Caco-2 (cell line): ENCODE data around the gene VNN1. TPM values are rescaled to one million over a fixed set of nuclear protein-coding genes. Genes with fewer than 3 reads are reported as not detected.

Source experiments
- BruUV-seq: library from RNA; stranded (reverse); fragments of 400-500 nt; replicated peaks from 2 replicates; lab custom pipeline; 2021; lab: Mats Ljungman, UMichigan
- CTCF ChIA-PET: fragments of 300-600 bp; sonication (Branson Sonifier 250); formaldehyde crosslinking; loops from one replicate; lab custom pipeline; 2022; ENCODE audit warnings: antibody characterized with exemption; lab: Charles Lee
- POLR2A ChIA-PET: fragments of 300-600 bp; sonication (Branson Sonifier 250); formaldehyde crosslinking; loops from one replicate; lab custom pipeline; 2022; ENCODE audit warnings: antibody characterized with exemption; lab: Charles Lee
- DNase-seq, 2 experiments: peaks; one replicate each; pipeline versions ENCODE4 v3.0.0 to v3.0.0-alpha.2; 2020 to 2022
- H3K27me3 ChIP-seq: replicated peaks from 2 replicates; pipeline ENCODE4 v1.6.0; 2011; ENCODE audit warnings: low read length; ENCODE audit not compliant: control insufficient read depth, insufficient read depth
- H3K36me3 ChIP-seq: 2 replicates; pipeline ENCODE4 v1.5.1; 2011; ENCODE audit warnings: low read length; ENCODE audit not compliant: control insufficient read depth, insufficient read depth
- H3K4me1 ChIP-seq: fragments of 250-450 bp; sonication (Bioruptor Pico); 2 replicates; pipeline ENCODE4 v1.5.1; 2020; ENCODE audit warnings: mild to moderate bottlenecking
- H3K4me3 ChIP-seq: 2 replicates; pipeline ENCODE4 v1.5.1; 2011; ENCODE audit warnings: low read depth, mild to moderate bottlenecking, control low read depth, low read length
- H3K9me3 ChIP-seq: fragments of 250-450 bp; sonication (Bioruptor Pico); 2 replicates; pipeline ENCODE4 v1.5.1; 2020; ENCODE audit warnings: mild to moderate bottlenecking, moderate library complexity
- H3K27ac Mint-ChIP-seq: one replicate; pipeline ENCODE4 v1.8.0; 2022; ENCODE audit warnings: mixed read lengths; ENCODE audit not compliant: unreplicated experiment
- H3K27me3 Mint-ChIP-seq: one replicate; pipeline ENCODE4 v1.8.0; 2022; ENCODE audit warnings: mixed read lengths; ENCODE audit not compliant: insufficient read depth, unreplicated experiment
- H3K36me3 Mint-ChIP-seq: one replicate; pipeline ENCODE4 v1.8.0; 2022; ENCODE audit warnings: mild to moderate bottlenecking, mixed read lengths; ENCODE audit not compliant: insufficient read depth, unreplicated experiment
- H3K4me1 Mint-ChIP-seq: one replicate; pipeline ENCODE4 v1.8.0; 2022; ENCODE audit warnings: low read depth, mixed read lengths; ENCODE audit not compliant: unreplicated experiment
- H3K4me3 Mint-ChIP-seq: one replicate; pipeline ENCODE4 v1.8.0; 2022; ENCODE audit warnings: mild to moderate bottlenecking, moderate library complexity, mixed read lengths; ENCODE audit not compliant: unreplicated experiment
- H3K9me3 Mint-ChIP-seq: one replicate; pipeline ENCODE4 v1.8.0; 2022; ENCODE audit warnings: mixed read lengths; ENCODE audit not compliant: unreplicated experiment
- intact Hi-C: fragments of 100-400 bp; cut with micrococcal nuclease; formaldehyde crosslinking; loops from one replicate; pipeline ENCODE4 v1.10.0; 2022; ENCODE audit not compliant: unreplicated experiment
- total RNA-seq: library from RNA; stranded (reverse); gene quantifications from 2 replicates; pipeline ENCODE4 v1.2.3, GENCODE V29; 2022
- TF ChIP-seq, protein P1 (sequence below), 2 experiments: fragments of 200-600 bp in 1 of 2; IDR thresholded peaks; 1 replicate in 1 of 2; 2 replicates in 1 of 2; pipeline versions ENCODE4 v1.5.1 to v1.8.0; 2011 to 2022; ENCODE audit warnings: antibody characterized with exemption in 1 of 2, control low read depth in 1 of 2, inconsistent platforms in 1 of 2, low read depth in 1 of 2, low read length in 1 of 2, mild to moderate bottlenecking in 1 of 2, moderate library complexity in 1 of 2; ENCODE audit not compliant: insufficient read depth in 1 of 2, severe bottlenecking in 1 of 2, unreplicated experiment in 1 of 2

The VNN1 gene
- total RNA-seq, 1 experiment from 2014 or later: not detected

DNA sequence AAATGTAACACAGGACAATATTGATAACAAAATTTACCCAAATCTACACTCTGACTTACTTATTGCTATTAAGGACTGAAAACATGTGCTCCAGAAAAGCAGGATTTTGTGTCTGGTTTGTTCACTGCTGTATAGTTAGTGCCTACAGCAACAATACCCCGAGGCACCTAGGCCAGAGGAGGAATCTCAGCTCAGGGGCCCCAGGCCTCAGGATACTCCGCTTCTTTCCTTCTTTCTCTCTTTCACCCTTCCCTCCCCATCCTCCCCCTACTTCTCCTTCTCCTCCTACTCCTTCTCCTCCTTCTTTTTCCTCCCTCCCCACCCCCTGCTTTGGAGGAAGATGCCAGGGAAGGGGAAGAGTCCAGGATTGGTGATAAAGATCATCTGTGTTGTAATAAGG is 44.8 kb upstream of the VNN1 start:
- Mint-ChIP-seq H3K36me3 (no peaks in the 10 kb centered on the region), H3K27ac (no peak overlapping the region), H3K27me3 (peaks cover 2% of the 10 kb centered on the region), H3K4me1 (no peaks in the 10 kb centered on the region), H3K9me3 (no peaks in the 10 kb centered on the region), H3K4me3 (no peak overlapping the region)
- DNase-seq: no peak
- ChIA-PET POLR2A (no interaction called here), CTCF (no interaction called here)
- intact Hi-C loops: no loop called here
- Histone ChIP-seq H3K4me1 (no peaks in the 10 kb centered on the region), H3K36me3 (no peaks in the 10 kb centered on the region), H3K4me3 (no peak overlapping the region), H3K27me3 (no peaks in the 10 kb centered on the region), H3K9me3 (no peaks in the 10 kb centered on the region)
- TF ChIP-seq, protein P1, sequence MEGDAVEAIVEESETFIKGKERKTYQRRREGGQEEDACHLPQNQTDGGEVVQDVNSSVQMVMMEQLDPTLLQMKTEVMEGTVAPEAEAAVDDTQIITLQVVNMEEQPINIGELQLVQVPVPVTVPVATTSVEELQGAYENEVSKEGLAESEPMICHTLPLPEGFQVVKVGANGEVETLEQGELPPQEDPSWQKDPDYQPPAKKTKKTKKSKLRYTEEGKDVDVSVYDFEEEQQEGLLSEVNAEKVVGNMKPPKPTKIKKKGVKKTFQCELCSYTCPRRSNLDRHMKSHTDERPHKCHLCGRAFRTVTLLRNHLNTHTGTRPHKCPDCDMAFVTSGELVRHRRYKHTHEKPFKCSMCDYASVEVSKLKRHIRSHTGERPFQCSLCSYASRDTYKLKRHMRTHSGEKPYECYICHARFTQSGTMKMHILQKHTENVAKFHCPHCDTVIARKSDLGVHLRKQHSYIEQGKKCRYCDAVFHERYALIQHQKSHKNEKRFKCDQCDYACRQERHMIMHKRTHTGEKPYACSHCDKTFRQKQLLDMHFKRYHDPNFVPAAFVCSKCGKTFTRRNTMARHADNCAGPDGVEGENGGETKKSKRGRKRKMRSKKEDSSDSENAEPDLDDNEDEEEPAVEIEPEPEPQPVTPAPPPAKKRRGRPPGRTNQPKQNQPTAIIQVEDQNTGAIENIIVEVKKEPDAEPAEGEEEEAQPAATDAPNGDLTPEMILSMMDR (IDR thresholded peaks at IDR 0.05; ENCODE audit: insufficient read depth in 1 of 2, low read depth in 1 of 2, low read length in 1 of 2, severe bottlenecking in 1 of 2, unreplicated experiment in 1 of 2): no peak
- BruUV-seq: no TSS peak

DNA sequence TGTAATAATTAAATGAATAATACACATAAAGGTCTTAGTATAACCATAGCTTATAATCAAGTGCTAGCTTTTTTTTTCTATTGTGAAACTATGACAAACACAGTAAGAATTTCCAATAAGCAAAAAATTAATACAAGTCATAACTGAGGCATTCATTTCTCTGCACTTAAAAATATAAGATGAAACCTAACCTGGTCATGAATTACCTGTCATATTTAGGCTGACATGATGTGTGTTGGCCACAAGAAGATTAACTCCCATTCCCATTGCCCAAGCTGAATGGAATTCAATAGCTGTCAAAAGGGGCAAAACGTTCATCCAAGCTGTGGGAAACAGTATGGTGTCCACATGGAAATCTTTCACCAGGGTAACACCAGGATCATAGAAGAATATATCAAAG is 38.4 kb upstream of the VNN1 start:
- ChIA-PET POLR2A (no interaction called here), CTCF (no interaction called here)
- Histone ChIP-seq H3K9me3 (no peaks in the 10 kb centered on the region), H3K4me3 (no peak overlapping the region), H3K36me3 (no peaks in the 10 kb centered on the region), H3K4me1 (no peaks in the 10 kb centered on the region), H3K27me3 (no peaks in the 10 kb centered on the region)
- TF ChIP-seq, protein P1 (IDR thresholded peaks at IDR 0.05; ENCODE audit: insufficient read depth in 1 of 2, low read depth in 1 of 2, low read length in 1 of 2, severe bottlenecking in 1 of 2, unreplicated experiment in 1 of 2): no peak
- intact Hi-C loops: no loop called here
- Mint-ChIP-seq H3K36me3 (no peaks in the 10 kb centered on the region), H3K9me3 (no peaks in the 10 kb centered on the region), H3K27me3 (peaks cover 2% of the 10 kb centered on the region), H3K4me1 (no peaks in the 10 kb centered on the region), H3K4me3 (no peak overlapping the region), H3K27ac (no peak overlapping the region)
- no TSS peak for BruUV-seq
- no peak for DNase-seq

DNA sequence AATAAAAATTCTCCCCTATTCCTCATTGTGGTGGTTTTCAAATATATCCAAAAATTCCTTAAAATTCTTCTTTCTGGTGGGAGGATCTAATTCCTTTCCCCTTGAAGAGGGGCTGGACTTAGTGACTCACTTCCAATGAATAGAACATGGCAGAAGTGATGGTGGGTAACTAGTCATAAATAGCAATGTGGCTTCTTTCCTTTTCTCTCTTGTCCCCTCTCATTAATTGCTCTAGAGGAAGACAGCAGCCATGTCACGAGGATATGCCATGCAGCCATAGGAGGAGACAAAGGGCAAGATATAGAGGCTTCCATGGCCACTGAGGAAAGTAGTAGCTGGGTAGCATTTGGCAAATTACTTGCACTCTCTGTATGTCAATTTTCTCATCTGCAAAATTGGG is 38.0 kb upstream of the VNN1 start:
- POLR2A ChIA-PET: no interaction called here
- H3K27me3 Mint-ChIP-seq: peaks cover 2% of the 10 kb centered on the region
- TF ChIP-seq, protein P1 (IDR thresholded peaks at IDR 0.05; ENCODE audit: insufficient read depth in 1 of 2, low read depth in 1 of 2, low read length in 1 of 2, severe bottlenecking in 1 of 2, unreplicated experiment in 1 of 2): no peak
- no peak overlapping the region for H3K4me3 ChIP-seq
- CTCF ChIA-PET: no interaction called here
- no TSS peak for BruUV-seq
- H3K27me3 ChIP-seq: no peaks in the 10 kb centered on the region
- no peaks in the 10 kb centered on the region for H3K9me3 ChIP-seq
- H3K4me1 ChIP-seq: no peaks in the 10 kb centered on the region
- no peaks in the 10 kb centered on the region for H3K4me1 Mint-ChIP-seq
- intact Hi-C loops: no loop called here
- H3K27ac Mint-ChIP-seq: no peak overlapping the region
- no peaks in the 10 kb centered on the region for H3K9me3 Mint-ChIP-seq
- no peak overlapping the region for H3K4me3 Mint-ChIP-seq
- H3K36me3 Mint-ChIP-seq: no peaks in the 10 kb centered on the region
- H3K36me3 ChIP-seq: no peaks in the 10 kb centered on the region
- no peak for DNase-seq
